ENCODE results near the gene RBM33.

The RBM33 gene

DNA sequence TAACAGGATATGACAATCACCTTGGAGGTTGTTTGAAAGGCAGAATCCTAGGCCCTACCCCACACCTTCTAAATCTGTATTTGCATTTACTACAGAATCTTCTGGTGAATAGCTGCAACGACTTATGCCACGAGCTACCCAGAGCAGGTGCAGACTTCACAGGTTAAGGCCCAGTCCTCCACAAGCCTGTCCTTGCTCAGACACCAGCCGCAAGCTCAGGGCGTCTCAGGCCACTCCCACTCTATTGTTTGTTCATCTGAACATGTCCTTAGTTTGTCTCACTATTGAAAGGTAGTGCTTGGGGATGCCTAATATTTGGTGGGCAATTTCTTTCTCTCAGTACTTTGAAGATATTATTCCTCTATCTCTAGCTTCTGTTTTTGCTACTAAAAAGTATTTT lies 18.9 kb upstream of the RBM33 start:
- DNase-seq = no peak

- no peak for DNase-seq
These were observed 15.3 kb upstream of the RBM33 start for GRCh38 chr7:155629171-155629570.

GRCh38 chr7:155631155-155631554 lies 13.3 kb upstream of the RBM33 start:
- no peak for DNase-seq

GRCh38 chr7:155635817-155636216 lies 8.6 kb upstream of the RBM33 start:
- no peak for DNase-seq

- DNase-seq = no peak
These were observed 7.3 kb upstream of the RBM33 start for GRCh38 chr7:155637155-155637554.

DNA sequence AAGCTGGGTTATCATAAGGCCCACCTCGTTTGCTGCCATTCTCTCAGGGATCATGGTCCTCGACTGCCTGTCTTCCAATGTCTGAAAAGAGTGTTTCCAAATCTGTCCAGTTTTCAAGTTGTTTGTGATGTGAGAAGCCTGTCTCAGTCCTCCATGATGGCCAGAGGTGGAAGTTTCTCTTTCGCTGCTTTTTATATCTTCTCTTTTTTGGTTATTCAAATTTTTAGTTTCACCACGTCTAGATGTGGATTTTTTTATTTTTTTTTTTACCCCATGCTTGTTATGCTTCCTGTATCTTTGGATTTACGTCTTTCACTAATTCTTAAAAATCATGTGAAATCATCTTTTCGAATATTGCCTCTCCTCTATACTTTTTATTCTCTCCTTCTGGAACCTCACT lies 6.1 kb upstream of the RBM33 start:
- no peak for DNase-seq

DNA sequence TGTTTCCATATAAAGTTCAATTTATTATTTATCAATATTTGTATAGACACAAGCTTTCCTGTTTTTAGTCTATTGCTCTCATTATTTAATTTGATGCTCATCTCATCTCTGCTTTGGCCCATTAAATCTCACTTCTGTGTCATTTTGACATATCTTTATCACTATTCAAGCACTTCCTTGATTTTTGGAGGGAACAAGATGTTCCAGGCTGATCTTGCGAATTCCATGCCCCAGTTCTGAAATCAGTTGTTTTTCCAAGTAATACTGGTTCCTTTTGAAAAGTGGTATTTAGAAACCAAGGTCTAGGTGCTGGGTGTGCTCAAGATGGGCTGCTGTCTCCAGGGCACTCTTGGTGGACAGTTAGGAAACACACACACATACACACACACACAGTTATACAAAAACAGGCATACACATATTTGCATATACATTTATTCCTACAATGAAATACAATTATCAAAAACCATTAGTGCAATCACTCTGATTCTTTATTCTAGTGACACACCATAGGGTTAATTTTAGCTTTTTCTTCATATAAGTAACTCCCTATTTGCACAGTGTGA lies 4.4 kb upstream of the RBM33 start:
- no peak for DNase-seq

DNA sequence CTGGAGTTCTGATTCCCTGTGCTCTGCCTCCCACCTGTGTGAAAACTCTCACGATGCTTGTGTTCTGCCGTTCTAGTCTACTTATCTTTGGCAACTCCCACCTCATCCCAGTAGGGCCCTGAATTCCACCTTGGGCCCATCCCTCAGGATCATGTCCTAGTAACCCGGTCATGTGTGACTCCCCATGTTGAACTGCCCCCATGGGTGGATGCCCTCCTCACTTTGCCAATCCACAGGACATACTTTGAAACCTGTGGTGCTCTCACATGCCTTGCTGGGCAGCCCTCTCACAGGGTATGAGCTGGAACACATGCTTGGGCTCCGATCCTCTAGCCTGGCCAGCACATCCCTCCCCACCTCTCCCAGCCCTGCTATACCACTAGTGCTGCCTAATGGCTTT lies 3.8 kb upstream of the RBM33 start:
- no peak for DNase-seq

GRCh38 chr7:155643804-155644177 lies 670 bp upstream of the RBM33 start:
- DNase-seq = no peak

GRCh38 chr7:155644971-155645509 lies 579 bp downstream of the RBM33 start:
- DNase-seq = peak; percentile 26 to 52

GRCh38 chr7:155645662-155646061 lies 1.2 kb downstream of the RBM33 start:
- no peak for DNase-seq

GRCh38 chr7:155646669-155647068 lies 2.2 kb downstream of the RBM33 start:
- no peak for DNase-seq

DNA sequence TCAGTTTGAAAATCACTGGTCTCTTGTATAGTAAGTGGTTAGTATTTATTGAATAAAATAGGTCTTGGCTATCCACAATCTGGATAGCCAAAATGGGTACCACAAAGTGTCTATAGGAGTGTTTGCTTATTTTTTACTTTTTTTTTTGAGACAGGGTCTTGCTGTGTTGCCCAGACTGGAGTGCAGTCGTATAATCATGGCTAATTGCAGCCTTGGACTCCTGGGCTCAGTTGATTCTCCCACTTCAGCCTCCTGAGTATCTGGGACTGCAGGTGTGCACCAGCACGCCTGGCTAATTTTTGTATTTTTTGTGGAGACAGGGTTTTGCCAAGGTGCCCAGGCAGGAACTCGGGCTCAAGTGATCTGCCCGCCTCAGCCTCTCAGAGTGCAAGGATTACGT lies 2.8 kb downstream of the RBM33 start:
- DNase-seq = no peak

DNA sequence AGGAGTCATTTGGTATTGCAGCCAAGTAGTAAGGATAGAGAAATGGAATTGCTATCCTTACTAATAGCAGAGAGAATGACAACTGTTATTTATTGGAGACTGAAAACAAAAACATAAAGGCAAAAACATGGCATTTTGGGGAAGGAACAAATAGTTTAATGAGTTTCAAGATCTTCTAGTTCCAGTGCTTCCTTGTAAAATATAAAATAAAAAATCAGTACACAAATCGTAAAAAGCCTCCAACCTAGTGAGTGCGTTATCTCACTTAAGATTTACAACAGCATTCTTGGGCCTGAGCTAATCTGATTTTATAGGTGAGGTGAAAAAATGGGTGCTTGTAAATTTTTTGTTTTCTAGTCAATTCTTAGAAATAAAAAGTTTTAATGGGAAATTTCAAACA lies 3.3 kb downstream of the RBM33 start:
- no peak for DNase-seq

DNA sequence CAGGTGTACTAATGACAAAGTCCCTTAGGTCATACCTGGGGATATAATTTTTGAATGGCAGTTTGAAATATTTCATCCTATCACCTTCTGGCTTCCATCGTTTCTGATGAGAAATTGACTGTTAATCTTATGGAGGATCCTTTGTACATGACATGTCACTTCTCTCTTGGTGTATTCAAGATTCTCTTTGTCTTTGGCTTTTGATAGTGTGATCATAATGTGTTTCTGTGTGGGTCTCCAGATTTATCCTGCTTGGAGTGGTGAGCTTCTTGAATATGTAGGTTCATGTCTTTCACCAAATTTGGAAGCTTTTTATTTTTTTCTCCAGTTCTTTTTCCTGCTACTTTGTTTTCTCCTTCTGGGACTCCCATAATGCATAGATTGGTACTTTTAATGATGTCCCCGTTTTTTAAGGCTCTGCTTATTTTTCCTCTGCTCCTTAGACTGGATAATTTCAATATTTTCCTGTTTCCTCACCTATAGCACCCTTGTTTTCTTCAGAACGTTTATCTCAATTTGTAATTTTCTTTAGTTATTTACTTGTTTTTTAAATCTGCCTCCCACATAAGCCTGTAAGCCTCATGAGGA lies 4.4 kb downstream of the RBM33 start:
- no peak for DNase-seq

DNA sequence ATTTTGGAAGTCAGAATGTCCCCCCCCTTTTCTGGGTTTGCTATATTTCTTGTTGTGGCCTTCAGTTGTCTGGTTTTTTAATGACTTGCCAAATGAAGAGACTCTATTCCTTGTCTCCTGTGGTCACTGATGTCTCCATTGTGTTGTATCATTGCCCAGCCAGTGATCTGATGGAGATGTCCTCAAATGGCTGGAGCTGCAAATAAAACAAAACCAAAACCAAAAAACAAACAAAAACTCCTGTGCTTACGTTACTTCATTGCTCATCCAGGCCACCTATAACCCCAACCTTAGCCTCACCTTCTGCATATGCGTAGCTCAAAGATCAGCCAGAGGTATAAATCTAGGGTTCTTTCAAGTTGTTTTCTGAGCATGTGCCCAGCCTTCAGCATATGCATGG lies 5.1 kb downstream of the RBM33 start:
- DNase-seq = no peak

DNA sequence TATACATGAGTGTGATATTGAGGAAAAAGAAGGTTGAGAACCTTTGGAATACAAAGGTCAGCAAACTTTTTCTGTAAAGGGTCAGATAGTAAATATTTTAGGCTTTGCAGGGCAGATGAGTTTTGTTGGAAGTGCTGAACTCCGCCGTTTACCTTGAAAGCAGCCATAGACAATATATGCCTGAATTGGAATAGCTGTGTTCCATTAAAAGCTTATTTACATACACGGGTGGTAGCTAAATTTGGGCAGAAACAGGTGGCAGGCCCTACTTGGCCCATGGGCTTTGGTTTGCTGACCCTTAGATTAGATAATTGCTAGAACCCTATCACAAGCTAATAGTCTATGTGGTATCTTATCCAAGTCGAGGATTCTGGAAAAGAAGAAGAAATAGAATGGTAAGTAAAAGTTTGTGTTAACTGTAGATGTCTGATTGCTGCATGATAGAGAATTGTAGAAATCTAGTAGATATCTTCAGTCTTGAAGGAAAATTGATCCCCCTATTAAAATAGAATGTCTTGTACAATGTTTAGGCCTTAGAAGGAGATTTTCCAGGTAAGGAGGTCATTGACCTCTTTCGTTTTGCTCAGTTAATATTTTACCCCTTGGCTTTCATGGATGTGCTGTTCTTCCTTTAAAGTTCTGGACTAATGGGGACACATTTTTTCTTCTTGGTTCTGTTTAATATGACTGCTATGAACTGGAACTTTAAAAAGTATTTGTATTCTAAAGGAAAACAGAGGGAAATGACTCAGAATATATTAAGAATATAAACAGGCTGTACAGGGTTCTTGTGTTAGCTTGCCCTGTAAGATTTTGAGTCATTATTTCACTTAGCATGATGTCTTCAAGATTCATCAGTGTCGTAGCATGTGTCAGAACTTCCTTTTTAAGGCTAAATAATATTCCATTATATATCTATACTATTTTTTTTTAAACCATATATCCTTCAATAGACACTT lies 8.0 kb downstream of the RBM33 start:
- no peak for DNase-seq

DNA sequence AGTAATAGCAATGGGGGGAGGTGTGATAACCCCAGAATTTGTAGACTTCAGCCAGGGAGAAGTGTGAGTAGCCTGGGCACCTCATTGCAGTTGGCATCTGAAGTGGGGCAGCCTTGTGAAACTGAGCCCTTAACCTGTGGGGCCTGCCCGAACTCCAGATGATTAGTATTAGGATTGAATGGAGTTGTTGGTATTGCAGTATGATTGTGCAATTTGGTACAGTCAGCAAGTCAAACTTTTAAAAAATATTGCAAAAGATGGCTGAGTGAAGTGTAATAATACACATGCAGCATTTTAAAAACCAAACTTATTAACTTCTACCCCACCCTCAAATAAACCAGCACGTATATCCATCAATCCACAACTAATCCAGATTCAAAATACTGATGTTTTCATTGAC lies 9.3 kb downstream of the RBM33 start:
- DNase-seq = no peak

DNA sequence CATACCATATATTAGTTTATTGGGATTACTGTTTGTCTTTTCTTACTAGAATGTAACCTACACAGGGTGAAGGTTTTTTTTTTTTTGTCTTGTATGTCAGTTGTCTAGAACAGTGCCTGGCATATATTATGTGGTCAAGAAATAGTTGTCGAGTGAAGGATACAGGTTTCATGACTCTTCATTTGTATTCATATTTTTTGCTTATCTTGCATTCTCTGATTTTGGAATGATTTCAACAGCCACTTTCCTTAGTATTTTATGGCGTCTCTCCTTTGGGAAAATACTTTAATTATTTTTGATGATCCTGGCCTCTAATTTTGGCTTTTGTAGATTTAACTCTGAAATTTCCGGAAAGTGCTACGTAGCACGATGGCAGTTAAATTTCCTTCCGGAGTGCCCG lies 12.4 kb downstream of the RBM33 start:
- no peak for DNase-seq

- DNase-seq = no peak
These were observed 15.7 kb downstream of the RBM33 start for GRCh38 chr7:155660059-155660757.

DNA sequence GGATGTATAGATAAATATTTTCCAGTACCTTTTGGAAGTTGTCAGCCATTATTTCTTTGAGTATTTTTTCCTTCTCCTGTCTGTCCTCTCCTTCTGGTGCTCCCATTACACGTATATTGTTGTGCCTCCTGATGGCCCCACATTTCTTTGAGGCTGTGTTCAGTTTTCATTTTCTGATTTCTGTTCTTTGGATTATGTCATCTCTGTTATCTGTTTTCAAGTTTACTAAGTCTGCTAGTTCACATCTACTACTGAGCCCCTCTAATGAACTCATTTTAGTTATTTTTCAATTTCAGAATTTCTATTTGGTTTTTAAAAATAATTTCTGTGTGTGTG lies 16.3 kb downstream of the RBM33 start:
- no peak for DNase-seq

DNA sequence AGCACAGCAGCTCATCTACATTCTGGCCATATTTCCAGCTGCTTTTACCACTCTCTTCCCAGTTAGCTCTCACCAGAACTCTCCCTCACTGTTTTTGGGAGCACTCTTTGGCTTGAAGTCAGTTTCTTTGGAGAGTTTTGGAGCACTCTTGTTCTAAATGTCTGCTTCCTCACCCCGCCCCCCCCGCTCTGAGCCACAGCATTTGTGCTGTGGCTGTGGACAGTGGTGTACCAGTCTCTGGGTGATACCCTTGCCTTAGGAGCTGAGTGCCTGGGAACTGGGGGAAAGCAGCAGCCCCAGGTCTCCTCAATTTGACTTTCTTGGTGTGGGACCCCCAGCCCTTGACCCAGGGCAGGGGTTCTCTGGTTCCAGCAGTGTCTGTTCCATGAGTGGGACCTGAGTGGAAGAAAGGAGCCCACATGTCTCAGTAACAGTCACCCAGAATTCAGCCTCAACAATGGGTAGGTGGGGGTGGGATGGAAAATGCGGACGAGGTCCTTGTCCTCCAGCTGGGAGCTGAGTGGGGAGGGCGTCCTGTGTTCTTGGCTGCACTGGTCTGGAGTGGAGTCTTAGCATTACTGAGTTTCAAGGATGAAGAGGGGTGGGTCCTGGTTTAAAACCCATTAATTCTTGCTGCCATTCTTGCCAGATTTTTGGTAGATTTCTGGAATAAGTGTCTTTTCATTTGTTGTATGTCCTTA lies 18.0 kb downstream of the RBM33 start:
- no peak for DNase-seq

DNA sequence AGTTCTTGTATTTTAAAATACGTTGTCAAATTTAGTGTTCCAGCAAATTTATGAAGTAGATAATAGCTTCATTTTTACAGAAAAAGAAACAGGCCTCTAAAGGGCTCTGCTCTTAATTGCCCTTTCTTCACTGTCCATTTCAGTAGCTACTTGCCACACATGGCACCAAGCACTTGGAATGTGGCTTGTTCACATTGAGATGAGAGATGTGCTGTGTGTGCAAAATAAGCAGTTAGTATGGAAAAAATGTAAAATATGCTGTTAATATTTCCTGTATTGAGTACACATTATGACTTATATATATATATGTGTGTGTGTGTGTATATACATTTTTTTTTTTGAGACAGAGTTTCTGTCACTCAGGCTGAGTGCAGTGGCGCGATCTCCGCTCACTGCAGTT lies 19.5 kb downstream of the RBM33 start:
- no peak for DNase-seq
